Measurements from ENCODE around the gene LSM10.

DNA sequence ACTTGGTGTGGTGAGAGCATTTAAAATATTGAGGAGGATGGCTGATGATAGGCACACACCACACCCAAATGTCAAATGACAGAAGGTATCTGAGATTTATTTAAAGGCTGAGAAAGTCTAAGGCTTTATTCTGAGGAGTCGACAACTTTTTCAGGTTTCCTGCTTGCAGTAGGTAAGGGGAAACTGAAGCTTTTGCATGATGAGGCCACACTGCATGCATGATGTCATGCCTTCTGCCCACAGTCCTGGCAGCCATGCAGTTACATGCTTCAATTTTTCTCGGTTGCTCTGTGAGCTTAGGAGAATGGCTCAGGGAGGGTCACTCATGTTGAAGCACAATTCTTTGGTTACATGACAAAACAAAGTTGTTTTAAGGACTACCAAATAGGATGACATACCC is 45.6 kb upstream of the LSM10 start:
- TF ChIP-seq, protein P1, sequence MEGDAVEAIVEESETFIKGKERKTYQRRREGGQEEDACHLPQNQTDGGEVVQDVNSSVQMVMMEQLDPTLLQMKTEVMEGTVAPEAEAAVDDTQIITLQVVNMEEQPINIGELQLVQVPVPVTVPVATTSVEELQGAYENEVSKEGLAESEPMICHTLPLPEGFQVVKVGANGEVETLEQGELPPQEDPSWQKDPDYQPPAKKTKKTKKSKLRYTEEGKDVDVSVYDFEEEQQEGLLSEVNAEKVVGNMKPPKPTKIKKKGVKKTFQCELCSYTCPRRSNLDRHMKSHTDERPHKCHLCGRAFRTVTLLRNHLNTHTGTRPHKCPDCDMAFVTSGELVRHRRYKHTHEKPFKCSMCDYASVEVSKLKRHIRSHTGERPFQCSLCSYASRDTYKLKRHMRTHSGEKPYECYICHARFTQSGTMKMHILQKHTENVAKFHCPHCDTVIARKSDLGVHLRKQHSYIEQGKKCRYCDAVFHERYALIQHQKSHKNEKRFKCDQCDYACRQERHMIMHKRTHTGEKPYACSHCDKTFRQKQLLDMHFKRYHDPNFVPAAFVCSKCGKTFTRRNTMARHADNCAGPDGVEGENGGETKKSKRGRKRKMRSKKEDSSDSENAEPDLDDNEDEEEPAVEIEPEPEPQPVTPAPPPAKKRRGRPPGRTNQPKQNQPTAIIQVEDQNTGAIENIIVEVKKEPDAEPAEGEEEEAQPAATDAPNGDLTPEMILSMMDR (IDR thresholded peaks at IDR 0.05): no peak
- TF ChIP-seq POLR2A (IDR thresholded peaks at IDR 0.05): no peak

Data from heart left ventricle (tissue), 13 donors.